T-helper 9 cell (primary cell): Measurements from ENCODE around the gene CFAP57.
"Not testable (repeated sequence)": the region's sequence is repeated elsewhere in the genome, so short reads cannot be mapped to it uniquely, and the experiment has no call there.

Source experiments
- DNase-seq: peaks from one replicate; pipeline ENCODE4 v3.0.0-alpha.2; 2020

The CFAP57 gene

DNA sequence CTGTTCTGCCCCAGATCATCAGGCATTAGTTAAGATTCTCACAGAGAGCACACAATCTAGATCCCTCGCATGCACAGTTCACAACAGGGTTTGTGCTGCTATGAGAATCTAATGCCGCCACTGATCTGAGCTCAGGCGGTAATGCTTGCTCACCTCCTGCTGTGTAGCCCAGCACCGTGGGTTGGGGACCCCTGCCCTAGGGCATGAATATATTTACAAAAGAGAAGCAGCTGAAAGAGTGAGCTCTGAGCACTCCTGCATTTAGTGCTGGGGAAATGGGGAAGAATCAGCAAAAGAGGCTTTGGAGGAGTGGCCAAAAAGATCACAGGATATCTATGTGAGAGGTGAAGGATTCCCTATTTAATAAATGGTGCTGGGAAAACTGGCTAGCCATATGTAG is 5.6 kb downstream of the CFAP57 start:
- DNase-seq, result no peak

- no peak for DNase-seq
These were observed 12.3 kb downstream of the CFAP57 start for GRCh38 chr1:43184388-43184787.

DNA sequence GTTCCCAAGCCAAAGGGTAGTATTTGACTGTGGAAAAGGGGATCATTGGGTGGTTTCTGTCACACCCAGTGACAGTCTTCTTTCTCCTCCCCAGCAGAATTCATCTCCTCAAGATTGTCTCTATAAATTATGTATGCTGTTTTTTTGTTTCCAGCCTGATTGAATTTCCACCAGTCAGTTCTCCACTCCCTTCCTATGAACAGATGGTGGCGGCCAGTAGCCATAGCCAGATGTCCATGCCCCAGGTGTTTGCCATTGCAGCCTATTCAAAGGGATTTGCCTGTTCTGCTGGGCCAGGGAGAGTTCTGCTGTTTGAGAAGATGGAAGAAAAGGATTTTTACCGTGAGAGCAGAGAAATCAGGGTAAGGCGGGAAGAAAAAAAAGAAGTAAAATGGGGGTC is 12.9 kb downstream of the CFAP57 start:
- no peak for DNase-seq

DNA sequence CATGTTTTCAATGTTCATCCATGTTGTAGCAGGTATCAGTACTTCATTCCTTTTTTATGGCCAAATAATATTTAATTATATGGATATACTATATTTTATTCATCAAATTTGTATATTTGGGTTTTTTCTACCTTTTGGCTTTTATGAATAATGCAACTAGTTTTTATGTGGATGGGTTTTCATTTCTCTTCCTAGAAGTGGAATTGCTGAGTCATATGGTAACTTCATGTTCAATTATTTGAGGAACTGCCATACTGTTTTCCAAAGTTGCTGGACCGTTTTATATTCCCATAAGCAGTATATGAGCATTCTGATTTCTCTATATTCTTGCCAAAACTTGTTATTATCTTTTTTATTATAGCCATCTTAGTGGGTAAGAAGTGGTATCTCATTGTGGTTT is 16.0 kb downstream of the CFAP57 start:
- DNase-seq, result no peak

GRCh38 chr1:43194509-43194908 is 22.4 kb downstream of the CFAP57 start:
- no peak for DNase-seq

DNA sequence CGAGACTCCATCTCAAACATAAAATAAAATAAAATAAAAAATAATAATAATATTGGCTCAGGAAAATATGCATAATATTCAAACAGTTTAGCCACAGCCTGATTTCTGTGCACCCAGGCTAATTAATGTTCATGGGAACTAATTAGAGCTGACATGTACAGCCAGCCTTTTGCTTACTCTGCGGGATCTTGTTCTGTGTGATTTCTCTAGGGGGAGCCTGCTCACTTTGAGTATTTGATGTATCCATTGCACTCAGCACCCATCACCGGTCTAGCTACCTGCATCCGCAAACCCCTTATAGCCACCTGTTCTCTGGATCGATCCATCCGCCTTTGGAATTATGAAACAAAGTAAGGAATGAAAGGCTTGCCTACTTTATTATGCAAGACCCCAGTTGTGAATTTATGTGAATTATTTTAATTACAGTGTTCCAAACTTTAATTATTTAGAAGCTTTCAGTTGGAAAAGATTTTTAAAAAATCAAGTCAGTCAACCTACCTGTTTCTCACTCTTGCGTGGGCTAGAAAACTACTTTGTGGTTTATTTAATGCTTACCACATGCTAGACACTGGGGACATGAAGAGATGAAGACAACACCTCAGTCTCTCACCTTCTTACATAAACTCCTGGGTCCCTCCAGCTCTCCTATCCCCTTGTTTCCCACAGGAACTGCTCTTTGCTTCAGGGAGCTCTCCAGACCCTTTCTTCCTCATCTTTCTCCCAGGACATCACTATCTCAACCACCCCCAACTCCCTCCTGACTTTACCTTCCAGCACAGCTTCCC is 25.4 kb downstream of the CFAP57 start:
- DNase-seq, result no peak

DNA sequence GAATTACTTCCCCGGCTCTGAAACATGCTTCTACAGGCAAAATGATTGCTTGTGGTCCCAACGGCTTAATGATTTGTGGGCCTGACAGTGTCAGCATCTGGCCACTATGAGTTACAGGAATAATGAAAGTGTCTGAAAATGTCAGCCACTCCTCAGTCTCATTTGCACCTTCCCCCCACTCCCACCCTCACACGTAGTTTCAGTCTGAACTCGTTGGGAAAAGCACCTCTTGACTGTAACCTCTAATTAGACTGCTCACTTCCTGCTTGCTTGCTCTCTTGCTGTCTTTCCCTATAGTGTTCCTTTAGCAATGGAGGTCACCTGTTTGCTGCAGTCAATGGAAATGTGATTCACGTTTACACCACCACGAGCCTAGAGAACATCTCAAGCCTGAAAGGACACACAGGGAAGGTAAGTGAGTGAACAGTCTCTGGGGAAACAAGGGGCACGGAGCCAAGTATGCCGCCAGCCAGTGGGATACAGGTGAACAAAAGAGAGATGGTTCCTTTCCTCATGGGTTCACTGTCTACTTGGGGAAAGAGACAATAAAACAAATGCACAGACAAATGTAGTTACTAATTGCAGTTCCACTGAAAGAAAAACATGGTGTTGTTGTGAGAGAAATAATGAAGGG is 27.1 kb downstream of the CFAP57 start:
- DNase-seq, result no peak

DNA sequence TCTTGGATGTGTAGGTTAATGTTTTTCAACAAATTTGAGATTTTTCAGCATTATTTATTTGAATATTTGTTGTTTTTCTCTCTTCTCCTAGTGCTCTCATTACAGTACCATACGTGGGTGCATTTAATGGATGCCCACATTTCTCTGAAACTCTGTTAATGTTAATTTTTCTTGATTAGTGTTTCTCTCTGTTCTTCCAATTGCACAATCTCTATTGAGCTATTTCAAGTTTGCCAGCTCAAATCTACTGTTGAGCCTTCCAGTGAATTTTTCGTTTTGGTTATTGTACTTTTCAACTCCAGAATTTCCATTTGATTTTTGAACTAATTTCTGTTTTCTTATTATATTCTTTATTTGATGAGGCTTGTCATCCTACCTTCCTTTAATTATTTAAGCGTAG is 31.7 kb downstream of the CFAP57 start:
- no peak for DNase-seq

DNA sequence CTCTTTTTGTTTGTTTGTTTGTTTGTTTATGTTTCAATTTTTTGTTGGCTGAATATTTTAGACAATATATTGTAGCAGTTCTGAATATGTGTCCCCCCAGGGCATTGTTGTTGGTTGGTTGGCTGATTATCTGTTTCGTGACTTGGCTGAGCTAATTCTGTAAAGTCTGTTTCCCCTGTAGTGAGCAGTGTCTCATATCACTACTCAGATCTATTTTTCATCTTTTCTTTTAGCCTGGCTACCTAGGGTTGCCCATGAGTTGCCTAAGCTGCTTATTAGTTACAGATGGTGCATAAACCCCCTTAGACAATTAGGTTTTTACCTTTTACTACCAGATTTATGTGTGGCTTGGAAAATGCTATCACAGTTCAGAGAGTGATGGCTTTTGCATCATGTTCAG is 32.3 kb downstream of the CFAP57 start:
- no peak for DNase-seq

DNA sequence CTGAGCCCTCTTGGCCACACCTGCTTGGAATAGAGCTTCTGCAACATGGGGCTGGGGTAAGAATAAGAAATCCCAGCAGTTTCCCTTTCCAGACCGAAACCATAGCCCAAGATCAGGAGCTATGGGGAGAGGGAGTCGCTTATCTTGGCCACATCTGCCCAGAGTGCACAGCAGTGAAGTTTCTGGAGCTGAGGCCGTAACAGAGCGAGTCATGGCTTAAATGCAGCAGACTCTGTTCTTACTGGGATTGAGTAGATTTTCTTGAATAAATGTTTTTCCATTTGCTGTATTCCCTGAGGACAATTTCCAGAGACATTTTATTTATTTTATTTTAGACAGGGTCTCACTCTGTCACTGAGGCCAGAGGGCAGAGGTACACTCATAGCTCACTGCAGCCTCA is 33.5 kb downstream of the CFAP57 start:
- DNase-seq, result no peak

DNA sequence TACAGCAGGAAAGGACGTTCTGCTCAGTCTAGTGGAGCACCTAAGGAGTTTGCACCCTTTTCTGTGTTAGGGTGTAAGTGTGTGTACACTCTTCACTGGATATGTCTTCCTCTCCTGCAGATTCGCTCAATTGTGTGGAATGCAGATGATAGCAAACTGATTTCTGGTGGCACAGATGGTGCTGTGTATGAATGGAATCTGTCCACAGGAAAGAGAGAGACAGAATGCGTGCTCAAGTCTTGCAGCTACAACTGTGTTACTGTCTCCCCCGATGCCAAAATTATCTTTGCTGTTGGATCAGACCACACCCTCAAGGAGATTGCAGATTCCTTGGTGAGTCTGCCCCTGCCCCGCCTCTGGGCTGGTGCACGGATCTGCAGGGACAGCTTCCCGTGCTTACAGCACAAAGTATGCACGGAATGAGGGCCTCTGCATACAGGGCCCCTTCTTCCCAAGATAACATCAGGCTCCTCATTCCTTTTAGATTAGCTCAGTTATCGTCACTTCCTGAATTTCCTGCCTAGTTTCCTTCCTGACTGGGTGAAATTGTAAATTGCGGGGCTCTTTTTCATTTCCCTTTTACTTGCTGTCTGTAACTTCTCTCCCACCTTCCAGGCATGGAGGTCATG is 34.6 kb downstream of the CFAP57 start:
- DNase-seq, result no peak

DNA sequence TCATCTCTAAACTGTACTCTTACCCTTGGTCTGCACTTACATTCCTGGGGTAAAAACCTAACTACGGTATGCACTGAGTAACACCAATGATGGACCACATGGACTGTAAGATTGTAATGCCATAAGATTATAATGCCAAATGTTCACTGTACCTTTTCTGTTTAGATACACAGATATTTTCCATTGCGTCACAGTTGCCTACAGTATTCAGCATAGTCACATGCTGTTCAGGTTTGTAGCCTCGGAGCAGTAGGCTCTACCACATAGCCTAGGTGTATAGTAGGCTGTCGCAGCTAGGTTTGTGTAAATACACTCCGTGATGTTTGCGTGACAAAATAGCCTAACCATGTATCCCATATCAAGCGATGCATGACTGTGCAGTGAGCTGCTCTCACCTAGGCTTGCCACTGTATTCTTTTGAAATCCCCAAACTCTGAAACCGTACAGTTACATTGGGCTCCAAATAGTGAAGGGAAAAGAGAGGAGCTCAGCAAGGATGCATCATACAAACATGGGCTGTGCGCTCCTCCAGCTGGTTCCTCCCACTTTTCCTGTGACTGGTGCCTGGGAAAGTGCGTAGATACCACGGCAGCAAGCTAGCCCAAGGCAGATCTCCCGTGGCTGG is 35.2 kb downstream of the CFAP57 start:
- no peak for DNase-seq

DNA sequence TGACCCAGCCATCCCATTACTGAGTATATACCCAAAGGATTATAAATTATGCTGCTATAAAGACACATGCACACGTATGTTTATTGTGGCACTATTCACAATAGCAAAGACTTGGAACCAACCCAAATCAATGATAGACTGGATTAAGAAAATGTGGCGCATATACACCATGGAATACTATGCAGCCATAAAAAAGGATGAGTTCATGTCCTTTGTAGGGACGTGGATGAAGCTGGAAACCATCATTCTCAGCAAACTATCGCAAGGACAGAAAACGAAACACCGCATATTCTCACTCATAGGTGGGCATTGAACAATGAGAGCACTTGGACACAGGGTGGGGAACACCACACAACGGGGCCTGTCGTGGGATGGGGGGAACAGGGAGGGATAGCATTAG is 36.1 kb downstream of the CFAP57 start:
- not testable (repeated sequence) for DNase-seq

- DNase-seq, result no peak
These were observed 42.6 kb downstream of the CFAP57 start for GRCh38 chr1:43214501-43215444.

GRCh38 chr1:43217747-43218146 is 45.6 kb downstream of the CFAP57 start:
- DNase-seq, result no peak

- DNase-seq, result no peak
These were observed 49.0 kb downstream of the CFAP57 start for GRCh38 chr1:43220905-43221778.

GRCh38 chr1:43221797-43222196 is 49.7 kb downstream of the CFAP57 start:
- DNase-seq, result no peak

- no peak for DNase-seq
These were observed 50.7 kb downstream of the CFAP57 start for GRCh38 chr1:43222879-43223278.

- no peak for DNase-seq
These were observed 53.0 kb downstream of the CFAP57 start for GRCh38 chr1:43225168-43225567.

DNA sequence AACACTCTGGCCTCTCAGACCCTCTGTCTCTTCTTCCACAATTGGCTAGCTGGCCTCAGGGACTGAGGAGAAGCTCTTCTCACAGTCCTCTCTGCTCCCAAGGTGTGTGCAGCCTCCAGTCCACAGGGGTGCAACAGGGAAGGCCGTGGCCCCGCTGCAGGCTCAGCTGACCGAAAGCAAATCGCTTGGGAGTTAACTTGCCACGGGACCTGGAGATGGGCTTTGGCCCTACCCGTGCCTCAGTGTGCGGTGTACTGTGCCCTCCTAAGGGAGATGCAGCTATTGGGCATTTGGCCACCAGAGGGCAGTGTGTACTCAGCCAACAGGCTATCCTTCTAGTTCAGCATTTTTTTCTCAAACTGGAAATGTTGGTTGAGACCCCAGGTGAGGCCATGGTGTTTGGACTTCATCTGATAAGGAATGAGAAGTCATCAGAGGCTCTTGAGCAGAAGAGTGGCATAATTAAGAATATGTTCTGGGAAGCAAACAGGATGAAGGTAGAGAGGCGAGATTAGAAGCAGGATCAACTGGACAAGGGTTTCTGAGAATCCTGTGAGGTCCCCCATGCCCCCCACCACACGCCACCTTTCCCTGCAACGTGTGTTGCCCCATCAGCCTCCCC is 55.1 kb downstream of the CFAP57 start:
- DNase-seq, result peak; percentile 84
